GM19351 (cell line): Measurements from ENCODE around the gene KDM2A.
"Not testable (repeated sequence)": the region's sequence is repeated elsewhere in the genome, so short reads cannot be mapped to it uniquely, and the experiment has no call there.

Experiments used
- ATAC-seq: cut with Tn5 transposase; IDR thresholded peaks from one replicate; pipeline ENCODE4 v1.9.1; 2021; ENCODE audit warnings: mild to moderate bottlenecking, moderate library complexity; ENCODE audit not compliant: unreplicated experiment

The KDM2A gene

DNA sequence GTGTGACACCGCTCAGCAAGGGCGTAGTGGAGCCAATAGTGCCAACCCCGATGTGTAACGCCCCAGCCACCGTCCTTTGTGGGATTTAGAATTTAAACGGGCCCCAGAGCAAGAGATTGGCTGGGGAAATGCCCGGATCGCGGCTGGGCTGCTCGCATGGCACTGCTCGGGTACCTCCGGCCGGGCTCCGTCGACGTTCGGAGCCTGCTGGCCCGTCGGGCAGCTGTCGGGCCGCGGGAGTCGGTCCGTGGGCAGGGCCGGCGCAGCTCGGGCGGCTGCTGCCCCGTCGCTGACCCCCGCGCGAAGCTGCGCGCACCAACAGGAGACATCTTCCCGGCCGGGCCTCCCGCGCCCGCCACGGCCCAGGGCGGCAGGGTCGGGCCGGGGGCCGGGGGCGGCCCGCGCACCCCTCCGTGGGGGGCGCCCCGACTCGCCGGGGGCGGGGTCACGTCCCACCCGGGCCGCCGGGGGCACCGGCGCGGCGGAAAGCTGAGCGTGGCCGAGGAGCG, 1.3 kb upstream of the KDM2A start:
- ATAC-seq: peak; percentile 1

DNA sequence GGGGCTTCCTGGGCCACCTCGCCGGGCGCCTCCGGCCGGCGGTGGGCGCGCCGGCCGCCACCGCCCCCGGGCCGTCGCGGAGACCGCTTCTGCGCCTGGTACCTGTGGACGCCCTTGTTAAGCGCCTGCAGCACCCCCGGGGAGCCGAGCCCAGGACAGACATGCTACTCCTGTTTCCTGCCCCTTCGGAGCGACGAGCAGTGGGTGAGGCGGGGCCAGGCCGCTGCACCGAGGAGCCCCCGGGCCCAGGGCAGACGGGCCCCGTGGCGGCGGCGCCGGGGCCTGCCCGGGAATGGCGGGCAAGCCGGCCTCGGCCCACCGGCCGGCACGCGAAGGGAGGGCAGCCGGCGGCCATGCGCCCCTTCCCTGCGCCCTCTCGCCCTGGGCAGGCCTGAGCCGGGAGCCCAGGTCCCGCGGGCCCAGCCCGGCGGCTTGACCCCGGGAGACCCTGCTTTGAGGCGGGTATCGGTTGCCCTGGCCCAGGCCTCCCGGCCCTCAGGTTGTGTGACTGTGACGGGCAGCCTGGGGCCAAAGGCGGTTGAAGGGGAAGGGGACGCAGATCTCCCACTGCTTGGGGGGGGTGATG, 789 bp upstream of the KDM2A start:
- ATAC-seq: peak; percentile 12

DNA sequence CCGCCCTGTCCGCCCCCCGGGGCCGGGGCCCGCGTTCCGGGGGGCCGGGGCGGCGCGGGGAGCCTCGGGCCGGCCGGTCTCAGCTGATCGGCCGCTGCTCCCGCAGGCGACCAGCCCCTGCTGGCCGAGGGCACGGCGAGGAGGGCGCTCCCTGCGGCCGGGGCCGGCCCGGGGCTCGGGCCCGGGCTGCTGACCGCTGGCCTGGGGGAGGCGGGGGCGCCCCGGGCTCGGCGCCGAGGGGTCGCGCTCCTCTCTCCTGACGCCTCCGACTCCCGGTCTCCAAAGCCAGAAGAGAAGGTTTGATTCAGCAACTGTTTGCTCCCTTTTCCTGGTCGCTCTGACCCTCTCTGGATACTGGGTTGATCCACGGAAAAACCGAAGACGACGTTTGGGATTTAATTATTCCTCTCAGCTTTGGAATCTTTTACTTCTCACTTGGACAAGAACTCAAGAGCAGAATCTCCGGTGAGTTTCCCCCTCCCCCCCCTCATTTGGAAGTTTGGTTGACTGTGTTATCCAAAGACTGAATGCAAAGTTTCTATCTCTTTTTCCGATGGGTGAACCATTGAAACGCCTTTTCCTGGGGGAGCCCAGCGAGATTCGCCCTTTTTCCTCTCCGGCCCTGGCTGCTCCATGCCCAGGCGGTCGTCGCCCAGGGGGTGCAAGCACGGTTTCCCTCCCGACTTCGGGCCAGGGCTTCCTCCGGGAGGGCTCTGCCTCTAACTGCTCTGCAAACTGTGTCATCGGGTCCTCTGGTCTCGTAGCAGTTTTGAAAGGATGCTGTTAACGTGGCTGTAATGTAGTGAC, 725 bp downstream of the KDM2A start:
- peak; percentile 16 for ATAC-seq

DNA sequence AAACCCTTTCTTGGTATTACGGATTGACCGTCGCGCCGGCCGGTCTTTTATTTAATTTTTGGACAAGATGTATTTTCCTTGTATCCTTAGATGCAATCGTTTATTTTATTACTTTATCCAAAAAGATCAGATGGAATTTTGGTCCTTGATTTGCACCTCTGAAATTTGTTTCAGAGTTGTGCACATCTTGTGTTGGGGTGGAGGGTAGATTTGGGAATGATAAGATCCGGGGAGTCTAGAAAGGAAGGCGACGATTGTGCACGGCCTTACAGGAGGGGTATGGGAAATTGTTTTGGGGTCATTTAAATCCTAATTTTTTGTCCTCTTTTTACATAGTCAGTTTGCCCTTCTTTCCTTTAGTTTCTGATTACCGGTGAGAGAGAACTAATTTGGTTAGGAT, 1.4 kb downstream of the KDM2A start:
- ATAC-seq: no peak

GRCh38 chr11:67120881-67121710, 2.0 kb downstream of the KDM2A start:
- ATAC-seq: no peak

GRCh38 chr11:67123801-67124200, 4.7 kb downstream of the KDM2A start:
- not testable (repeated sequence) for ATAC-seq

GRCh38 chr11:67126243-67126642, 7.2 kb downstream of the KDM2A start:
- ATAC-seq: not testable (repeated sequence)

GRCh38 chr11:67126986-67127385, 7.9 kb downstream of the KDM2A start:
- ATAC-seq: no peak

DNA sequence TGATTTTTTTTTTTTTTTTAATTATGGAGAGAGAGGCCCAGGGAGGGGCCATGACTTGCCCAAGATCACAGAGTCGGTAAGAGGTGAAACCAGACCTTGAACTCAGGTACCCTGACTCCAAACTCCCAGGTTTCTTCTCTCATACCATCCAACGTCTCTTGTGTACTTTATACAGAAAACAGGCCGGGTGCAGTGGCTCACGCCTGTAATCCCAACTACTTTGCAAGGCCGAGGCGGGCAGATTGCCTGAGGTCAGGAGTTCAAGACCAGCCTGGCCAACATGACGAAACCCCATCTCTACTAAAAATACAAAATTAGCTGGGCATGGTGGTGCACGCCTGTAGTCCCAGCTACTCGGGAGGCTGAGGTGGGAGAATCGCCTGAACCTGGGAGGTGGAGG, 11.8 kb downstream of the KDM2A start:
- not testable (repeated sequence) for ATAC-seq

DNA sequence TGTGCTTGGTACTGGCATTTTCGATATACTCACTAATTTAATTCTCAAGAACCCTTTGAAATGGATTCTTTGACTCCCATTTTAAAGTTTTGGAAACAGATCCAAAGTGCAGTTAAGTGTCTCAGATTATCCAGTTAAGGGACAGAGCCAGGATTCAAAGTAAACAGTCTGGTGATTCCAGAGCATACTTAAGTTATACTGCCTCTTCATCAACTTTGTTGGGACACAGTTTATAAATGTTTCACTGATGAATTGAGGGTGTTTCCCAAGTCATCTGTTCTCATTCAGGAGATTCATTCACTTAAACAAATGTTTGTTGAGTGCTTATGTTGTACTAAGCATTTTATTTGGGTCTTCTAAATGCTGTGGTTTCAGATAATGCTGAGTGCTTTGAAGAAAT, 17.1 kb downstream of the KDM2A start:
- ATAC-seq: no peak

- ATAC-seq: no peak
Measured at GRCh38 chr11:67138922-67139321, 19.9 kb downstream of the KDM2A start.

- no peak for ATAC-seq
Measured at GRCh38 chr11:67146516-67147226, 27.6 kb downstream of the KDM2A start.

DNA sequence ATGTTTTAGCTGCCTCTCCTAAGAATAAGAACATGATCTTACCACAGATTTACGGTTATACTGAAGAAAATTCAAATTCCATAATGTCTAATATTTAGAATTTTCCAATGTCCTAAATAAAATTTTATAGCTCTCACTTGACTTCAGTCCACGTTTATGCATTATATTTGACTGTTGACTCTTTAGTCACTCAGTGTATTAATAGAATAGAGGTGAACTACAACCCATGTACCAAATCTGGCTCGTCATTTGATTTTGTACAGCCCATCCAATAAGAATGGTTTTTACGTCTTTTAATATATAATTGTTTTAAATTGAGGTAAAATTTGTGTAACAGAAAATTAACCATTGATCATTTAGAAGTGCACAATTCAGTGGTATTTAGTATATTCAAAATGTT, 34.9 kb downstream of the KDM2A start:
- no peak for ATAC-seq

GRCh38 chr11:67154726-67155125, 35.7 kb downstream of the KDM2A start:
- no peak for ATAC-seq

GRCh38 chr11:67157691-67158090, 38.6 kb downstream of the KDM2A start:
- ATAC-seq: no peak

GRCh38 chr11:67158221-67158620, 39.2 kb downstream of the KDM2A start:
- ATAC-seq: no peak

DNA sequence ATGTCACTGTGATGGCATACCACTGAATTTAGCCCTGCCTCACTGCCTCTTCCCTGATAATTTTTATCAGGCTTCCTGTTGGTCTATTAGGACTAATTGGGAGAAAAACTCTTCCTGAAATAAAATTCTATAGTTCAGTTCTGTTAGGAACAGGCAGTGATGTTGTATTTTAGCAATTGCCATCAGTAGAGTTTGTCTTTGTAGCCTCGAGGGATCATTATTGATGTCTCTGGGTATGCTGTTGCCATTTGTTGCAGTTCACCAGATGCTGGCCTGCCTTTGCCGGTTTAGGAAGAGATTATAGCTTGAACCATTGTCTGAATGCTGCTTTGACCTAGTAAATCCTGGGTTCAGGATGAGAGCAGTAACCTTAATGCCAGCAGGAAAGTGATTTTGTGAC, 41.0 kb downstream of the KDM2A start:
- ATAC-seq: no peak

GRCh38 chr11:67160872-67161783, 42.1 kb downstream of the KDM2A start:
- ATAC-seq: no peak

DNA sequence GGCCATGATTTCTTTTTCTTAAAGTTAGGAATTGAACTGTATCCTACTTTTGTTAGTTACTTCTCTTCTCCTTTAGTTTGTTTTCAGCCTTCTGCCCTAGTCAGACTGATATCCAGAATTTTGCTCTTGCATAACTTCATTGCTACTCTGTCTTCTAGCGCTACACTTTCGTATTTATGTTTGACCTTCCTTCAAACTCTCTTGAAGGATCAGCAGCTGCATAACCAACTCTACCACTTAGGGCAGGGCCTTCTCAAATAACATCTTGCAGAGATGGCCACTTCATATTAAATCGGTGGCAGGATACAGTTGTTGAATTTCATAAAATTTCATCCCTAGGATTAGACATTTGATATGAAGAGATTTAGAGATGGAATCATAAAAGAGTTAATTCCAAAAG, 43.9 kb downstream of the KDM2A start:
- ATAC-seq: no peak

DNA sequence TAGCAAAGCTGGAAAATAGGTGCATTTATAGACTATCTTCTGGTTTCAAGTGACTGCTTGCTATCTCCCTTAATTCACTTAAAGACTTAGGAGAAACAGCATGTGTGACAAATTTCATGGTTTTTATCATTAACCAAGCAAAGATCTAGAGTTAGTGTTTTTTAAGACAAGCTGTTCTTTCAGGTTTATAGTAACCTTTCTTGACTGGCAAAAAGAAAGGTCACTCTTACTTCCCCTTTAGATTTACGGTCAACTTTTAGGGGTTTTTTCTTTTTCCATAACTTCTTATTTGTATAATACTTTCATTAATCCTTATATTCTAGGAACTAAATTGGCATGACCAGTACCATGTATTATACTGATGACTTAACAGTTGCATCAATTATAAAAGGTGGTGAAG, 46.6 kb downstream of the KDM2A start:
- ATAC-seq: no peak
